ENCODE measurements around the gene OTOF.

GRCh38 chr2:26487192-26487591, 9.3 kb upstream of the OTOF start:
- TF ChIP-seq CTCF (IDR thresholded peaks at IDR 0.05) (no peak), POLR2A (IDR thresholded peaks at IDR 0.05) (no peak), EP300 (IDR thresholded peaks at IDR 0.05) (no peak)
